ENCODE measurements around the gene ZNF385D.

DNA sequence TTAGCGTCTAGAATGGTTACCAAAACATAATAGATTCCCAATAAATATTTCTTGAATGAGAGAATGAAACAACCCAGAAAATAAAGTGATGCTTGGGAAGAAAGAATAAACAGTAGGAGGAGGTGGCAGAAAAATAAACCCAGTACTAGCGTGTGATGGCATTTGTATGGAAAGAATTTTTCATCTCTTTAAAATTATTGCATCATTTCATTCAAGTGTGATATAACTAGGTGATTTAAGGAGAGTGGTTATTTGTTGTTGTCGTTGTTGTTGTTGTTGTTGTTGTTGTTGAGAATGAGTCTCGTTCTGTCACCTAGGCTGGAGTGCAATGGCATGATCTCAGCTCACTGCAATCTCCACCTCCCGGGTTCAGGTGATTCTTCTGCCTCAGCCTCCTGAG, 293.9 kb downstream of the ZNF385D start:
- TF ChIP-seq POLR2A (IDR thresholded peaks at IDR 0.05) = no peak
- TF ChIP-seq, protein P1, sequence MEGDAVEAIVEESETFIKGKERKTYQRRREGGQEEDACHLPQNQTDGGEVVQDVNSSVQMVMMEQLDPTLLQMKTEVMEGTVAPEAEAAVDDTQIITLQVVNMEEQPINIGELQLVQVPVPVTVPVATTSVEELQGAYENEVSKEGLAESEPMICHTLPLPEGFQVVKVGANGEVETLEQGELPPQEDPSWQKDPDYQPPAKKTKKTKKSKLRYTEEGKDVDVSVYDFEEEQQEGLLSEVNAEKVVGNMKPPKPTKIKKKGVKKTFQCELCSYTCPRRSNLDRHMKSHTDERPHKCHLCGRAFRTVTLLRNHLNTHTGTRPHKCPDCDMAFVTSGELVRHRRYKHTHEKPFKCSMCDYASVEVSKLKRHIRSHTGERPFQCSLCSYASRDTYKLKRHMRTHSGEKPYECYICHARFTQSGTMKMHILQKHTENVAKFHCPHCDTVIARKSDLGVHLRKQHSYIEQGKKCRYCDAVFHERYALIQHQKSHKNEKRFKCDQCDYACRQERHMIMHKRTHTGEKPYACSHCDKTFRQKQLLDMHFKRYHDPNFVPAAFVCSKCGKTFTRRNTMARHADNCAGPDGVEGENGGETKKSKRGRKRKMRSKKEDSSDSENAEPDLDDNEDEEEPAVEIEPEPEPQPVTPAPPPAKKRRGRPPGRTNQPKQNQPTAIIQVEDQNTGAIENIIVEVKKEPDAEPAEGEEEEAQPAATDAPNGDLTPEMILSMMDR (IDR thresholded peaks at IDR 0.05) = no peak

All from right lobe of liver (tissue), 4 donors.